HG02884 (cell line): ENCODE results near the gene GNG7.
"Not testable (repeated sequence)": the region's sequence is repeated elsewhere in the genome, so short reads cannot be mapped to it uniquely, and the experiment has no call there.

Source experiments
- ATAC-seq: cut with Tn5 transposase; IDR thresholded peaks from one replicate; pipeline ENCODE4 v1.9.1; 2021; ENCODE audit warnings: mild to moderate bottlenecking, moderate library complexity; ENCODE audit not compliant: unreplicated experiment

Gene GNG7

DNA sequence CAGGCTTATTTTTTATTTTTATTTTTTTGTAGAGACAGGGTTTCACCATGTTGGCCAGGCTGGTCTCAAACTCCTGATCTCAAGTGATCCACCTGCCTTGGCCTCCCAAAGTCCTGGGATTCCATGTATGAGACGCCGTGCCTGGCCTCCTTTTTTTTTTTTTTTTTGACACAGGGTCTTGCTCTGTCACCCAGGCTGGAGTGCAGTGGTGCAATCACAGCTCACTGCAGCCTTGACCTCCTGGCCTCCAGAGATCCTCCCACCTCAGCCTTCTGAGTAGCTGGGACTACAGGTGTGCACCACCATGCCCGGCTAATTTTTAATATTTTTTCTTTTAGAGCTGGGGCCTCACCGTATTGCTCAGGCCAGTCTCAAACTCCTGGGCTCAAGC is 159.4 kb downstream of the GNG7 start:
- ATAC-seq = not testable (repeated sequence)

GRCh38 chr19:2542341-2543069 is 160.0 kb downstream of the GNG7 start:
- no peak for ATAC-seq

GRCh38 chr19:2540646-2541454 is 161.6 kb downstream of the GNG7 start:
- no peak for ATAC-seq

DNA sequence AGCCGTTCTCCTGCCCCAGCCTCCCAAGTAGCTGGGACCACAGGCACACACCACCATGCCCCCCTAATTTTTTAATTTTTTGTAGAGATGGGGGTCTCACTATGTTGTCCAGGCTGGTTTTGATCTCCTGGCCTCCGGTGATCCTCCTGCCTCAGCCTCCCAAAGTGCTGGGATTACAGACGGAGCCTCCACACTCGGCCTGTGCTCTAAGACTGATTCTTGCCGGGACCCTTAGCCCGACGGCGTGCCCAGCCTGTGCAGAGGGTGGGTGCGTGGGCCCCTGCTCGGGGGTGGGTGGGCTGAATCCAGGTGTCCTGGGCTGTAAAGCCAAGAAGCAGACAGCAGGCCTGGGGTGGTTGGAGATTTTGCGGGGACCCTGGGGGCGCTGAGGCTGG is 162.2 kb downstream of the GNG7 start:
- no peak for ATAC-seq

DNA sequence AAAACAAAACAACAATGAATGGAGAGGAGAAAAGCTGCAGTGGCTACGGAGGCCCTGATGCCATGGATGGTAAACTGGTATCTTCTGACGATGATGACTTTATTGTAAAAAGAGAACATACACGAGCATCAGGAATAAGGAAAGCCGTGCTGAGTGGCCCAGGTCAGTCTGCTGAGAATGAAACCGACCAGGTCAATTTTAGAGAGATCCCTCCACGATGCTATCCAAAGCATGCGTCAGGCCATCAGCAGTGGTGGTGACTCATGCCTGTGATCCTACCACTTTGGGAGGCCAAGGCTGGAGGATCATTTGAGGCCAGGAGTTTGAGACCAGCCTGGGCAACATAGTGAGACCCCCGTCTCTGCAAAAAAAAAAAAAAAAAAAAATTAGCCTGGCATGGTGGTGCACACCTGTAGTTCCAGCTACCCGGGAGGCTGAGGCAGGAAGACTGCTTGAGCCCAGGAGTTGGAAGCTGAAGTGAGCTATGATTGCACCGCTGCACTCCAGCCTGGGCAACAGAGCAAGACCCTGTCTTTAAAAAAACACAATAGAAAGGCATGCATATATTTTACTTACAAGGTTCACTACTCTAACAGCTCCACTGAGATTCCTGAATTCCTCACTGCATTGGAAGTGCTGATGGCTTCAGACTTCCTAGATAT is 164.3 kb downstream of the GNG7 start:
- ATAC-seq = no peak

- not testable (repeated sequence) for ATAC-seq
Observed at GRCh38 chr19:2537584-2537983, 164.9 kb downstream of the GNG7 start.

DNA sequence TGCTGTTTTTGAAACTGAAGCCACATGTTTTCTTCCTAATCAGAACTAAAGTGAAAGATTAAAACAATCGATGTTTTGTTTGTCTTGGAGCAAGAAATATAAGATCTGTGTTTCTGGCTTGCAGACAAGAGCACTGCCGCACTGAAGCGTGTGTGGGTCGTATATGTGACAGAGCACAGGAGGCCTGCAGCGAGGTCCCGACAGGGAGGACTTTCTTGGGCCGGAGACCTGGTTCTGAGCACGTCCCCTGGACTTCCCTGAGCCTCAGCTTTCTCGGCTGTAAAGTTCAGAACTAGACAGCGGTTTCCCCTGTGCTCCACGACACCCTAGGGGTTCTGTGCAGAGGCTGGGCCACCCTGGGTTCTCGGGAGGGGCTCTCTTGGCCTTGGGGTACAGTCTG is 166.0 kb downstream of the GNG7 start:
- no peak for ATAC-seq

- ATAC-seq = no peak
Observed at GRCh38 chr19:2534423-2535013, 168.0 kb downstream of the GNG7 start.

DNA sequence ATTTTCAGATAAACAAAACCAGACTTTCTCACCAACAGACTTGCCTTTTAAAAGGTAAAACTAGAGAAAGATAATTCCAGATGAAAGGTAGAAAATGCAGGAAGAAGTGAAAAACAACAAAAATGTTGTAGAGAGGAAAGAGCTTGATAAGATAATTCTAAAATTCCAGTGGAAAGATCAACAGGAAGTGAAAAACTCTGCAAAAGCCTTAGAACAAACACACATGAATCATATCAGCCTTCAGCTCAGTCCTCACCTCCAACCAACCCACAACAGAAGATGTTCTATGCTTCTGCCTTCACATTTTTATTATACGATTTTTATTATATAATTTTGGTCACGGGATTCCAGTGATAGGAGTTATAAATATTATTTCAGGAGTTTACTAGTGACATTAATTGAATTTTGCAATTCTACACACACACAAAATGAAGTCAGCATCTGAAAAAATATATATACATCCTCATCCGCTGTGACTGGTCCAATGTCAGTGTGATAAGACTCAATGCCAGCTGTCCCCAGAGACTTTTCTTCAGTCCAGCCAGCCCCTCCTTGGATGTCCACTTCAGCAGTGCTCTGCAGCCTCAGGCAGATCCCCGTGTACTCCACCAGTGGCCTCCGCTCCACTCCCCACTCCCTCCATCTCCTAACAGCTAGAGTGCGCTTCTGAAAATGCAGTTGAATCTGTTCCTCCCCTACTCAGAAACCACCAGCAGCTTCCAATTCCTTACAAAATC is 168.6 kb downstream of the GNG7 start:
- no peak for ATAC-seq

GRCh38 chr19:2533072-2533425 is 169.4 kb downstream of the GNG7 start:
- no peak for ATAC-seq

DNA sequence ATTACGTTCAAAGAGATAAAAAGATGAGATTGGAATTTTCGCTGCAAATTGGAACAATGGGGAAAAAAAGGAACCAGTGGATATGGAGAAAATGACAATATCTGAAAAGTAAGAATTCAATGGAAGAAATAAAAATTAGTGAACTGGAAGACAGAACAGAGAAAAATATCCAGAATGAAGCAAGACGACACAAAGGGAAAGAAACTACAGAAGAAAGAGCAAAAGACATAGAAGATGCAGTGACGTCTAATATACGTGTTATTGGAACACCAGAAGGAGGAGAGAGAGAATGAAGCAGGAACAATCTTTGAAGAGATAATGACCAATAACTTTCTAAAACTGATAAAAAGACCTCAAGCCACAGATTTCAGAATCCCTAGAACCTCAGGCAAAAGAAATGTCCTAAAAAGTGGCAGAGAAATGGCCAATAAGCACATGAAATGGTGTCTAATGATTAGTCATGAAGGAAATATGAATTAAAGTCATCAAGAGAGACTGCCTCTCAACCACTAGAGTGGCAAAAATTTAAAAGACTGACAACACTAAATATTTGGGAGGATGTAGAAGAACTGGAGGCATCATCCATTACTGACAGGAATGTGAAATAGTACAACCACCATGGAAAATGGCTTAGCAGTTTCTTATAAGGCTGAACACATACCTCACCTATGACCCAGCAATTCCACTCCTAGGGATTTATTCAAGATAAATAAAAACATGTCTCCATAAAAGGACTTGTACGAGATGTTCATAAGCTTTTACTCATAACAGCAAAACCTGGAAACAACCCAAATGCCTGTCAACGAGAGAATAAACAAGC is 170.0 kb downstream of the GNG7 start:
- ATAC-seq = no peak

DNA sequence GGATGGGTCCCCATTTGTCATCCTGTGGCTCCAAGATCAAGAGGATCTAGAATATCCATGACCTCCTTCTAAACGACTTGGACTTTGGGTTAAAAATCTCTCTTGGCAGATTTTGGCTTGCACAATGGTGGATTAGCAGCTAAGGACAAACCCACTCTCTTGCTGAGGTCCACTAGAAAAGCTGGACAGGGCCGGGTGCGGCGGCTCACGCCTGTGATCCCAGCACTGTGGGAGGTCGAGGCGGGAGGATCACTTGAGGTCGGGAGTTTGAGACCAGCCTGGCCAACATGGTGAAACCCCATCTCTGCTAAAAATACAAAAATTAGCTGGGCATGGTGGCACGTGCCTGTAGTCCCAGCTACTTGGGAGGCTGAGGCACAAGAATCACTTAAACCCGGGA is 172.6 kb downstream of the GNG7 start:
- not testable (repeated sequence) for ATAC-seq

DNA sequence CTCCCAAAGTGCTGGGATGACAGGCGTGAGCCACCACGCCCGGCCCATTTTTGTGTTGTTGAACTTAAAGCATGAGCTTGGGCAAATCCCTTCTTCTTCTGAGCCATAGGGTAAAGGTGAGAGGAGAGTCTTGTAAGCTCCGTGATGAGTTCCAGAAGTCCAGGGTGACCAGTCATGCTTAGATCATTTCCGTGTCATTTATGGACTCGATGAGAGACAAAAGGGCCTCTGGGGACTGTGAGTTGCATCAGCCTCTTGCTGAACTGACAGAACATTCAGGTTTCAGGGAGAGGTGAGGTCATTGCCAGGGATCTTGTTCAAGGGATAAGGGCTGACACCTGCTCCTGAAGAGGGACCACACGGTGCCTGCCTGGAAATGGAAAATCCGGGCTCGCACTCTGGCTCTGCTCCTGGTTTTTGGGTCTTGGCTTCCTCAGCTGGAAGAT is 173.0 kb downstream of the GNG7 start:
- ATAC-seq = no peak

GRCh38 chr19:2528675-2529101 is 173.8 kb downstream of the GNG7 start:
- ATAC-seq = no peak

GRCh38 chr19:2527686-2528085 is 174.8 kb downstream of the GNG7 start:
- no peak for ATAC-seq

DNA sequence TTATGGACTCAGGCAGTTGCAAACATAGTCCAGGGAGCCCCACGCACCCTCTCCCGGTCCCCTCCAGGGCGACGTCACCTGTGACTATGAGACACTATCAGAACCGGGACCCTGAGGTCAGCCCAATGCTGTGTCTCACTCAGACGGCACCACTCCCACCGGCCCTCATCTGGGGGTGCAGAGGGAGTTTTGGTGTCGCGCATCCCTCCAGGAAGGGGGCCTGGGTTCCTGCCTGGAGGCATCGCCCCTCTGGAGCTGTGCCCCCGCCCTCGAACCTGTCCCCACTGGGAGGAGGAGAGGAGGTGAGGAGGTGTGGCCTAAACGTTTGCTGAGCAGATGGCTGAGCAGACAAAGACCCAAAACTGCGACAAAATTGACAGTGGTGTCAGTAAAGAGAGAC is 175.3 kb downstream of the GNG7 start:
- no peak for ATAC-seq

DNA sequence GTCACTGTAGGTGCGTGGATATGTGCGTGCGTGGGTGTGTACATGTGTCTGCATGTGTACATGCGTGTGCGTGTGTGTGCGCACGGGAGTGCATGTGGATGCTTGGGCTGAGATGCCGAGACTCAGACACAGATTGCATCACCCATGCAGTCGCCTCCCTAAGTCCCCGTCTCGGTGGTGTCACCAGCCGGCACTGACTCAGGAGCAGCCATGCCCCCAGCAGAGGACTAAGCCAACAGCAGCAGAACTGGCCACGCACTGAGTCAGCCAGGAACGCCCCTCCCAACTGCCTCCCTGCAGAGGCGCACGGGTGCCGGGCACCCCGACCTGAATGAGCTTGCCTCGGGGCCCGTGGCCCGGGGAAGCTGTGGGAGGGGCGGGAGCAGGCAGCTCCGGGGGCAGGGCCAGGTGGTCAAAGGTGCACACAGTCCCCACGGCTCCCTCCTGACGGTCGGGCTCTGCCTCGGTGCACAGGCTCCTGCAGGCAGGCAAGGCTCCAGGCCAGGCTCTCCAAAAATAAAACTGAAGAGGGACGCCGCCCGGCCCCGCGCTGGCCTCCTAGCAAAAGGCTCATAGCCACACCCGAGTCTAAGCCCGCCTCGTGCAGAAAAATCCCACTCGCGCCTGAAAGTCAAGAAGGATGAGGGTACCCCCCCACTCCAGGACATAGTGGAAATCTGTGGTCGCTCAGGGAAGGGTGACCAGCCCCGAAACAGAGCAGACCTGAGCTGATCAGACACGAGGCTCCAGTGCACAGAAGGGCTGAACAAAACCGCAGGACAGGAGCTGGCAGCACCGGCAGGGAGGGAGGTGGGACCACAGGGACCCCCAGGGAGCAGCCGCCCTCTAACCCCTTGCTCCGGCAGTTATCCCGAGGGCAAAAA is 177.4 kb downstream of the GNG7 start:
- ATAC-seq = no peak

DNA sequence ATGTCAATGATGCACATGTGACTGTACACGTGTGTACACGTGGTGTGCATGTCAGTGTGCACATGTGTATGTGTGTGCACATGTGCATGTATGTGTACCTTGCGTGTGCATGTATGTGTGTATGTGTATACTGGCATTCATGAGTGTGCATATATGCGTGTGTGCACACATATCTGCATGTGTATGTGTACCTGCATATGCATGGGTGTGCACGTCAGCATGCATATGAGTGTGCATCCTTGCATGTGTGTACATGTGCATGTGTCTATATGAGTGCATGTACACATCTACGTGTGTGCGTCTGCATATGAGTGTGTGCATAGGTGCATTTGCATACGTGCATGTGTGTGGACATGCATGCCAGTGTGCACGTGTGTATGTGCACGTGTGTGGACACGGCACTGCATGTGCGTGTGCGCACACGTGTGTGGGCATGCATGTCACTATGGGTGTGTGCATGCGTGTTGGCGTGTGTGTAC is 178.1 kb downstream of the GNG7 start:
- ATAC-seq = no peak
